ENCODE results near the gene MRRF. TPM values are rescaled to one million over a fixed set of nuclear protein-coding genes. Genes with fewer than 3 reads are reported as not detected.

The MRRF gene
- total RNA-seq, 1 donor from 2014 or later = 38.5 TPM

DNA sequence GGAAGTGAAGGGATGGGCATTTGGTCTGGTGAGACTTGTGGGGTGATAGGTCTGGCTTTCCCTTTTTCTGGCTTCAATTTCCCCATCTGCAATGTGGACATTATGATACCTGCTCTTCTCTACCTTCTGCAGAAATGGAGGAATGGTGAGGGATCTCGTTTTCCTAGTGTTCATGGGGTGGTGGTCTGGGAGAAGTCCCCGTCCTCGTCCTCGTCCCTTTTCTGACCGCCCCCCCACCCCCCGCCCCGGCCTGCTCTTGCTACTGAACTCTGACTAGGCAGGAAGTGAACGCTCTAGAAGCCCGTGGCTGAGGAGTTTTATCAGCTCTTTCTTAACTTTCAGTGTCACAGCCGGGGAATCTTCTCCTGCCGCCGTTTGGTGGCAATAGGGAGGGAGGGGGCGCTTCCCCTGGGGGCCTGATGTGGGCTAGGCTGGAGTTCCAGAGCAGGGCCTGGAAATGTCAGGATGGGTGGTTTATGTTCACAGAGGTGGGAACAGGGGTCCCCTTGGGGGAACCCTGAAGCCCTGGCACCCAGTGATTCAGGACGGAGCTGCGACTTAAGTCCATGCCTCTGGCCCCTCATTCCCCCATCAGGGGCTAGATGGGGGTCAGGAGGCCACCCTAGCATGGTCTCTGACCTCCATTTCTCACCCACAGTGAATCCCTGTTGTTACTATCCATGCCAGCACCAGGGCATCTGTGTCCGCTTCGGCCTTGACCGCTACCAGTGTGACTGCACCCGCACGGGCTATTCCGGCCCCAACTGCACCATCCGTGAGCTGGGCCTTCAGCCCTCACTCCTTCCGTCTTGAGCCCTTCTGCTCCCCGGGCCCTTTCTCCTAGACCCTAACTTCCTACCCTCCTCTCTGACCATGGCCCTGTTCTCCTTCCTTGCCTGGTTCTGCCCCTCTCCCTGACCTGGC lies 112.8 kb downstream of the MRRF start:
- no peaks in the 10 kb centered on the region for H3K36me3 ChIP-seq
- no peak overlapping the region for H3K27ac ChIP-seq
- peaks cover 19% of the 10 kb centered on the region for H3K4me1 ChIP-seq
- intact Hi-C loops (cut with DNase I) = no loop called here
- no peak for DNase-seq (ENCODE audit: extremely low spot score in 2 of 2)
- H3K27me3 ChIP-seq = no peaks in the 10 kb centered on the region
- H3K9me3 ChIP-seq = no peaks in the 10 kb centered on the region
- TF ChIP-seq POLR2AphosphoS5 (IDR thresholded peaks at IDR 0.05; ENCODE audit: insufficient read depth in 1 of 2, low read depth in 1 of 2) (no peak), POLR2A (IDR thresholded peaks at IDR 0.05) (no peak), CTCF (IDR thresholded peaks at IDR 0.05) (no peak)
- no peak overlapping the region for H3K4me3 ChIP-seq

- Histone ChIP-seq H3K27ac (no peak overlapping the region), H3K36me3 (no peaks in the 10 kb centered on the region), H3K9me3 (no peaks in the 10 kb centered on the region), H3K27me3 (no peaks in the 10 kb centered on the region), H3K4me1 (peaks cover 19% of the 10 kb centered on the region), H3K4me3 (no peak overlapping the region)
- intact Hi-C loops (cut with DNase I) = no loop called here
- no peak for DNase-seq (ENCODE audit: extremely low spot score in 2 of 2)
- no peak for TF ChIP-seq POLR2A (IDR thresholded peaks at IDR 0.05)
- no peak for TF ChIP-seq CTCF (IDR thresholded peaks at IDR 0.05)
- TF ChIP-seq POLR2AphosphoS5 (IDR thresholded peaks at IDR 0.05; ENCODE audit: insufficient read depth in 1 of 2, low read depth in 1 of 2) = no peak
Observed at GRCh38 chr9:122378236-122378635, 113.6 kb downstream of the MRRF start.

GRCh38 chr9:122379340-122379739 lies 114.7 kb downstream of the MRRF start:
- Histone ChIP-seq H3K4me1 (peaks cover 19% of the 10 kb centered on the region), H3K4me3 (no peak overlapping the region), H3K9me3 (no peaks in the 10 kb centered on the region), H3K27me3 (no peaks in the 10 kb centered on the region), H3K27ac (no peak overlapping the region), H3K36me3 (no peaks in the 10 kb centered on the region)
- TF ChIP-seq POLR2A (IDR thresholded peaks at IDR 0.05) (no peak), CTCF (IDR thresholded peaks at IDR 0.05) (no peak), POLR2AphosphoS5 (IDR thresholded peaks at IDR 0.05; ENCODE audit: insufficient read depth in 1 of 2, low read depth in 1 of 2) (no peak)
- intact Hi-C loops (cut with DNase I) = no loop called here
- no peak for DNase-seq (ENCODE audit: extremely low spot score in 2 of 2)

- DNase-seq (ENCODE audit: extremely low spot score in 2 of 2) = no peak
- TF ChIP-seq POLR2AphosphoS5 (IDR thresholded peaks at IDR 0.05; ENCODE audit: insufficient read depth in 1 of 2, low read depth in 1 of 2) = no peak
- no peak for TF ChIP-seq POLR2A (IDR thresholded peaks at IDR 0.05)
- no peak for TF ChIP-seq CTCF (IDR thresholded peaks at IDR 0.05)
- intact Hi-C loops (cut with DNase I) = no loop called here
- H3K36me3 ChIP-seq = no peaks in the 10 kb centered on the region
- no peak overlapping the region for H3K27ac ChIP-seq
- no peaks in the 10 kb centered on the region for H3K9me3 ChIP-seq
- H3K4me3 ChIP-seq = no peak overlapping the region
- H3K27me3 ChIP-seq = no peaks in the 10 kb centered on the region
- peaks cover 11% of the 10 kb centered on the region for H3K4me1 ChIP-seq
Observed at GRCh38 chr9:122380293-122380692, 115.6 kb downstream of the MRRF start.

Small RNAs within 50 kb of the gene (small RNA-seq; reads per million reads assigned to genes)
- gene AL162424.1 = not detected

Other genes with a start within 250 kb of the MRRF start
- gene TTLL11, start 171.6 kb upstream of the MRRF start, total RNA-seq = 11.0 TPM
- gene NDUFA8, start 105.1 kb upstream of the MRRF start, total RNA-seq = 32.4 TPM
- gene MORN5, start 105.0 kb upstream of the MRRF start, total RNA-seq = not detected
- 8.1 TPM for gene LHX6, start 35.9 kb upstream of the MRRF start, total RNA-seq
- 11.3 TPM for gene RBM18, start within 50 bp of the MRRF start, total RNA-seq
- gene PTGS1, start 106.1 kb downstream of the MRRF start, total RNA-seq = 12.0 TPM
- gene OR1J1, start 213.0 kb downstream of the MRRF start, total RNA-seq = not detected
- gene OR1J2, start 245.9 kb downstream of the MRRF start, total RNA-seq = not detected

Measured in vagina (tissue), 2 donors.